Heart left ventricle (tissue), 16 donors: ENCODE measurements around the gene ATG2A. TPM values are rescaled to one million over a fixed set of nuclear protein-coding genes. Genes with fewer than 3 reads are reported as not detected.

Source experiments
- ATAC-seq, 4 donors: fragments of 200-7000 bp; cut with Tn5 transposase; one replicate each; pipeline ENCODE4 v1.9.1; 2020 to 2022; ENCODE audit warnings: moderate library complexity in 4 of 4, mild to moderate bottlenecking in 3 of 4, moderate number of reproducible peaks in 1 of 4
- DNase-seq, 5 donors: peaks; one replicate each; pipeline ENCODE4 v3.0.0-alpha.2; 2020
- H3K27ac ChIP-seq, 12 donors: fragments of 200-600 bp; sonication (generic) in 4 of 12; one replicate each; pipeline versions ENCODE4 v1.5.0 to v1.8.0; 2016 to 2022; ENCODE audit warnings: mild to moderate bottlenecking in 2 of 12
- H3K27me3 ChIP-seq, 9 donors: fragments of 200-600 bp; sonication (generic) in 2 of 9; one replicate each; pipeline versions ENCODE4 v1.5.1 to v1.8.0; 2016 to 2022; ENCODE audit warnings: mild to moderate bottlenecking in 3 of 9
- H3K36me3 ChIP-seq, 9 donors: fragments of 200-600 bp; sonication (generic) in 2 of 9; one replicate each; pipeline versions ENCODE4 v1.5.0 to v1.8.0; 2018 to 2022; ENCODE audit warnings: mild to moderate bottlenecking in 2 of 9
- H3K4me1 ChIP-seq, 12 donors: fragments of 200-600 bp; sonication (generic) in 4 of 12; one replicate each; pipeline versions ENCODE4 v1.5.0 to v1.8.0; 2016 to 2022; ENCODE audit warnings: mild to moderate bottlenecking in 3 of 12
- H3K4me3 ChIP-seq, 12 donors: fragments of 200-600 bp; sonication (generic) in 4 of 12; one replicate each; pipeline versions ENCODE4 v1.5.0 to v1.8.0; 2017 to 2022; ENCODE audit warnings: mild to moderate bottlenecking in 9 of 12, moderate library complexity in 4 of 12
- H3K9me3 ChIP-seq, 12 donors: fragments of 200-600 bp; sonication (generic) in 4 of 12; one replicate each; pipeline versions ENCODE4 v1.5.0 to v1.8.0; 2016 to 2022; ENCODE audit warnings: mild to moderate bottlenecking in 1 of 12
- POLR2A ChIP-seq, 2 donors: fragments of 450-650 bp; IDR thresholded peaks; one replicate each; pipeline ENCODE4 v1.6.1; 2017; ENCODE audit warnings: antibody characterized with exemption in 2 of 2, mild to moderate bottlenecking in 2 of 2, moderate library complexity in 2 of 2
- WGBS, 4 donors: extraction: QIAGEN DNeasy Blood & Tissue Kit in 2 of 4; methylation state at CpG; one replicate each; pipeline versions ENCODE4 v1.1.5 to v1.1.7; 2013 to 2018; 5-methylcytosine and 5-hydroxymethylcytosine counted together
- intact Hi-C, 10 donors: fragments of 100-400 bp; cut with DNase I; formaldehyde crosslinking; loops; one replicate each; pipeline versions ENCODE4 v1.11.1 to v1.14.2; 2022
- long read RNA-seq, 3 donors: library from polyadenylated mRNA; unstranded; transcript quantifications; one replicate each; pipeline ENCODE4 v2.0.0, GENCODE V29; 2020 to 2021
- polyA plus RNA-seq, 2 donors: library from polyadenylated mRNA; stranded (reverse); fragments of 200-250 nt; gene quantifications; one replicate each; pipeline ENCODE4 v1.2.3, GENCODE V29; 2013
- total RNA-seq, 9 donors: library from RNA; depleted of rRNA in 2 of 9; stranded (reverse); fragments of >200 nt in 2 of 9; fragmentation: NEBNext Ultra II Directional in 3 of 9; extraction: Animal tissue kit (Norgen Biotek cat#: 25700) in 3 of 9; gene quantifications; one replicate each; pipeline versions ENCODE4 v1.1.0 to v1.2.4, GENCODE V29; 2016 to 2023
- TF ChIP-seq, protein P1 (sequence below), 12 donors: fragments of 200-600 bp; sonication (generic) in 4 of 12; IDR thresholded peaks; one replicate each; pipeline versions ENCODE4 v1.5.0 to v1.8.0; 2018 to 2022; ENCODE audit warnings: antibody characterized with exemption in 12 of 12, mild to moderate bottlenecking in 5 of 12
- donor health status: ischemic (EF 13 %, LVEDD 7.1; RV severe dilation, severe dysfunction).
- donor health status: healthy with polysubstance abuse.
- donor health status: DM: no; HTN: yes; CAD: no.
- donor health status: DM: no; HTN: no; CAD: no.
- donor health status: ischemic (EF 25% LVEDD 6.9; RV normal size, moderate dysfunction).
- donor health status: ischemic (EF 25% LVEDD 5.7; RV mildly dilated, moderate dysfunction).
- donor health status: healthy.
- donor health status: DM: yes; HTN: yes; CAD: no.
- donor health status: ischemic (EF 35%, LVEDD 5.7; RV mildly dilated, moderate dysfunction).
- donor health status: nonischemic (EF 11% LVEDD 7.7; RV severe dilation, severe dysfunction).
- donor health status: DM: yes; HTN: yes; CAD: no.
- donor health status: PGD.
- donor health status: ischemic (EF 29% LVEDD 5.4; RV normal size, mild dysfunction).
- donor health status: nonischemic (EF 23%, LVEDD 6.1; RV moderate dilation, normal function).

ATG2A gene
- total RNA-seq (10 to 100 TPM; 11.4 to 38.5 (median 18.4) TPM), polyA plus RNA-seq (10 to 100 TPM; 12.8 to 16.1 TPM)
- long read RNA-seq, donor 1, partial matches to known transcripts: 9 of 14 reads
- long read RNA-seq, donor 1, other reads (novel, unspliced or antisense): 5 of 14 reads
- long read RNA-seq, donor 2, partial matches to known transcripts: 6 of 9 reads
- long read RNA-seq, donor 2, other reads (novel, unspliced or antisense): 3 of 9 reads
- long read RNA-seq, donor 3, partial matches to known transcripts: 9 of 14 reads
- long read RNA-seq, donor 3, other reads (novel, unspliced or antisense): 5 of 14 reads

DNA sequence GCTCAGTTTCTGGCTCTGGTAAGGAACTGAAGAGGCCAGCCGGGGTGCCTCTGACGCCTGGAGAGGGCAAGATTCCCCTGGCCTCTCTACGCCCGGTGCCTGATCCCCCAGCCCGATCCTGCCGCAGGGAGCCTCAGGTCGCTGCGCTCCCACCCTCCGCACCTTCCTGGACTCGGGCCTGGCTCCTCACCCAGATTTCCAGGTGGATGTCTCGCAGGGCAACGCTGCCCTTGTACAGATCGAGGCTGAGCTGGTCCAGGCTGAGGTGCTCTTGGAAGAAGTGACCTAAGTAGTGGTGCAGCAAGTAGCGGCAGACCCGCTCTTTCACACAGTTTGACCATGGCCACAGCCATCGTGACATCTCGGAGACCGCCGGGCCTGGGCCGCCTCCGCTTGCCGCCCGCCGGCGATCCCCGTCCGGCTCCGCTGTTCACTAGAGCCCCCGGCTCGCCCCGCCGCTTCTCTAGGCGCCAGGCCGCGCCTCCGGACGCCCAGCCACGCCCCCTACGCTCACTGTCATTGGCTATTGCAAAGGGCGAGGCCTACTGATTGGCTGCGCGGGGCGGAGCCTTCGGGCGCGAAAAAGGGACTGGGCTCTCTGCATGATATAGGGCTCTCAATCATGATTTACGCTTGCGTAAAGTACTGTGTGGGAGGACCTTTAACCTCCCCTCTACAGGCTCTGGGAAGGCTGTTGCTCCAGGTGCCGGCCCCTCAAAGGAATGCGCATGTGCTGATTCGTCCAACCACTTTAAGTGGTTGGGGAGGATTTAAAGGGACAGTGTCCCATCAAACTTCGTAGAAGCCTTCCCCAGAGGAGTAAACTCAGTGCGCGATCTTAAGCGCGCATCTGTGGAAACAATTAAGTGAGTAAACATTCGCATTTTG is at the start of gene ATG2A:
Gene ATG2A (minus strand): TSS at position 435 of the 888 bp plus-strand sequence. CDS start 74 bp downstream, at position 361.
- intact Hi-C loops: loop anchor here in 7 of 10 donors (1.0 to 10.0 kb wide), 5 partner anchors 80 to 188 kb away; partner anchors contain the start of genes SNX15 (in 4 of the 7), ARL2 (in 2 of the 7) and BATF2 (in 1 of the 7)
- WGBS, 4 donors: 0% methylated on average over 36 to 57 of the region's 57 CpGs

DNA sequence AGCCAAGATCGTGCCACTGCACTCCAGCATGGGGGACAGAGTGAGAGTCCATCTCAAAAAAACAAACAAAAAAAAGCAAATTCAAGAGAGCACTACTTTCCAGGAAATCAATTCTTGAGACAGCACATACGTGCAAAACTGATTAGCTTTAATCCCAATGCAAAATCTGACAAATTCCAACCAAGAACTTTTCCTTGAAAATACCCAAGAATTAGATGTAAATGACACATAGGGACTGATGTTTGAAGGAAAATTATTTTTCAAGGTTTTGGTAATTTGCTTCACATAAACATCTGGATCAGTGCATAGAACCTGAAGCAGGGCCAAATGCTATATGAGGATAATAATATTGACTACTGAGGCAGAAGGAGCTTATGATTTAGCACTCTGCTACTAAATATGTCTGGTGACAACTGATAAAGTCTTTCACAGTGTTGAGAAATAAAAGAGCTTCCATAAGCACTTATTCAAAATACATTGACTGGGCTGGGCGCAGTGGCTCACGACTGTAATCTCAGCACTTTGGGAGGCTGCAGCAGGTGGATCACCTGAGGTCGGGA is 46.1 kb upstream of the ATG2A start:
- DNase-seq (no peak), ATAC-seq (no peak)
- no peaks in the 10 kb centered on the region for H3K9me3 ChIP-seq

More for the DNA sequence above, at the start of gene ATG2A:
- Histone ChIP-seq H3K9me3 (no peaks in the 10 kb centered on the region), H3K36me3 (peaks cover 0 to 25% (median 23%) of the 10 kb centered on the region in 9 donors), H3K27ac (peak within 1 kb of the TSS in 11 of 12 donors; percentile 78 to 95 (median 85)), H3K4me3 (peak within 1 kb of the TSS; percentile 67 to 100 (median 97)), H3K4me1 (peaks cover 0 to 42% (median 26%) of the 10 kb centered on the region in 12 donors), H3K27me3 (no peaks in the 10 kb centered on the region)
- DNase-seq (peak; percentile 99 to 100 (median 99)), ATAC-seq (peak; percentile 98 to 99 (median 98))
- TF ChIP-seq, protein P1, sequence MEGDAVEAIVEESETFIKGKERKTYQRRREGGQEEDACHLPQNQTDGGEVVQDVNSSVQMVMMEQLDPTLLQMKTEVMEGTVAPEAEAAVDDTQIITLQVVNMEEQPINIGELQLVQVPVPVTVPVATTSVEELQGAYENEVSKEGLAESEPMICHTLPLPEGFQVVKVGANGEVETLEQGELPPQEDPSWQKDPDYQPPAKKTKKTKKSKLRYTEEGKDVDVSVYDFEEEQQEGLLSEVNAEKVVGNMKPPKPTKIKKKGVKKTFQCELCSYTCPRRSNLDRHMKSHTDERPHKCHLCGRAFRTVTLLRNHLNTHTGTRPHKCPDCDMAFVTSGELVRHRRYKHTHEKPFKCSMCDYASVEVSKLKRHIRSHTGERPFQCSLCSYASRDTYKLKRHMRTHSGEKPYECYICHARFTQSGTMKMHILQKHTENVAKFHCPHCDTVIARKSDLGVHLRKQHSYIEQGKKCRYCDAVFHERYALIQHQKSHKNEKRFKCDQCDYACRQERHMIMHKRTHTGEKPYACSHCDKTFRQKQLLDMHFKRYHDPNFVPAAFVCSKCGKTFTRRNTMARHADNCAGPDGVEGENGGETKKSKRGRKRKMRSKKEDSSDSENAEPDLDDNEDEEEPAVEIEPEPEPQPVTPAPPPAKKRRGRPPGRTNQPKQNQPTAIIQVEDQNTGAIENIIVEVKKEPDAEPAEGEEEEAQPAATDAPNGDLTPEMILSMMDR (IDR thresholded peaks at IDR 0.05): no peak
- TF ChIP-seq POLR2A (IDR thresholded peaks at IDR 0.05): peak; percentile 79 to 96

DNA sequence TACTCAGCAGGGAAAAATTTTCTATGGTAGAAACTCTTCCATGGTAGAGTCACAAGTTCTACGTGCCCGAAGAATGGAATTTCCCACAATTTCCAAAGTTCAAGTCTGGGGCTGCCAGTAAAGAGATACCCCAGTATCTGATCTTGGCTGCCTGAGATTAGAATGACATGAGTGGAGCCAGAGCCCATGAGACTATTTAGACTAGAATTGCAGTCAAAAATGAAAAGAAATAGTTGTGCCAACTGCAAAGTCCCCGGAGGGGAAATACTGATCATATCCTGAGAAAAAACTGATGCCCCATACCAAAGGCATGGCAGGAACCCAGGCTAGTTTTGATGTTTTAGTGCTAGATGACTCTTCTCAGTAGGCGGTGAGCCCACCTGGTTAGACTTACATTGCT is 43.7 kb upstream of the ATG2A start:
- peaks cover 0 to 3% (median 0%) of the 10 kb centered on the region in 9 donors for H3K27me3 ChIP-seq
- no peak overlapping the region for H3K27ac ChIP-seq
- TF ChIP-seq POLR2A (IDR thresholded peaks at IDR 0.05): no peak
- TF ChIP-seq, protein P1 (IDR thresholded peaks at IDR 0.05): no peak
- H3K4me3 ChIP-seq: no peak overlapping the region
- intact Hi-C loops: no loop called here
- ATAC-seq (no peak), DNase-seq (no peak)
- no peaks in the 10 kb centered on the region for H3K9me3 ChIP-seq
- WGBS, 4 donors: 48 to 57% (median 57%) methylated on average over 4 of the region's 4 CpGs
- no peaks in the 10 kb centered on the region for H3K36me3 ChIP-seq
- no peaks in the 10 kb centered on the region for H3K4me1 ChIP-seq

More for the DNA sequence above, 46.1 kb upstream of the ATG2A start:
- no peaks in the 10 kb centered on the region for H3K4me1 ChIP-seq
- no peak overlapping the region for H3K27ac ChIP-seq
- whole genome bisulfite sequencing, 4 donors: 80 to 91% (median 82%) methylated on average over 5 of the region's 5 CpGs
- peaks cover 0 to 3% (median 0%) of the 10 kb centered on the region in 9 donors for H3K27me3 ChIP-seq
- H3K4me3 ChIP-seq: no peak overlapping the region
- no peaks in the 10 kb centered on the region for H3K36me3 ChIP-seq
- TF ChIP-seq, protein P1 (IDR thresholded peaks at IDR 0.05): no peak
- TF ChIP-seq POLR2A (IDR thresholded peaks at IDR 0.05): no peak
- intact Hi-C loops: no loop called here
